HG03103 (cell line): ENCODE data around the gene CYP4F2.
"Not testable (repeated sequence)": the region's sequence is repeated elsewhere in the genome, so short reads cannot be mapped to it uniquely, and the experiment has no call there.

Experiments used
- ATAC-seq: cut with Tn5 transposase; IDR thresholded peaks from one replicate; pipeline ENCODE4 v1.9.1; 2021; ENCODE audit warnings: low read depth; ENCODE audit not compliant: unreplicated experiment

The CYP4F2 gene

GRCh38 chr19:15860522-15860921 lies 37.4 kb downstream of the CYP4F2 start:
- ATAC-seq: no peak

GRCh38 chr19:15859187-15859586 lies 38.7 kb downstream of the CYP4F2 start:
- no peak for ATAC-seq

GRCh38 chr19:15850385-15850784 lies 47.5 kb downstream of the CYP4F2 start:
- ATAC-seq: no peak

- no peak for ATAC-seq
Measured at GRCh38 chr19:15846923-15847322, 51.0 kb downstream of the CYP4F2 start.

GRCh38 chr19:15843894-15844222 lies 54.0 kb downstream of the CYP4F2 start:
- not testable (repeated sequence) for ATAC-seq

GRCh38 chr19:15843203-15843893 lies 54.5 kb downstream of the CYP4F2 start:
- no peak for ATAC-seq

GRCh38 chr19:15841875-15842569 lies 55.9 kb downstream of the CYP4F2 start:
- no peak for ATAC-seq

GRCh38 chr19:15840833-15841232 lies 57.0 kb downstream of the CYP4F2 start:
- no peak for ATAC-seq

- ATAC-seq: not testable (repeated sequence)
Measured at GRCh38 chr19:15839888-15840287, 58.0 kb downstream of the CYP4F2 start.

- no peak for ATAC-seq
Measured at GRCh38 chr19:15838351-15838750, 59.5 kb downstream of the CYP4F2 start.

- no peak for ATAC-seq
Measured at GRCh38 chr19:15837221-15837731, 60.6 kb downstream of the CYP4F2 start.

- ATAC-seq: peak; percentile 89
Measured at GRCh38 chr19:15836330-15837220, 61.3 kb downstream of the CYP4F2 start.

- not testable (repeated sequence) for ATAC-seq
Measured at GRCh38 chr19:15835565-15836329, 62.1 kb downstream of the CYP4F2 start.

GRCh38 chr19:15834232-15834631 lies 63.6 kb downstream of the CYP4F2 start:
- ATAC-seq: not testable (repeated sequence)

- ATAC-seq: no peak
Measured at GRCh38 chr19:15831626-15832025, 66.2 kb downstream of the CYP4F2 start.

- no peak for ATAC-seq
Measured at GRCh38 chr19:15829786-15830185, 68.1 kb downstream of the CYP4F2 start.

GRCh38 chr19:15829306-15829698 lies 68.6 kb downstream of the CYP4F2 start:
- ATAC-seq: no peak

GRCh38 chr19:15828611-15829305 lies 69.1 kb downstream of the CYP4F2 start:
- ATAC-seq: not testable (repeated sequence)

- ATAC-seq: no peak
Measured at GRCh38 chr19:15828121-15828610, 69.7 kb downstream of the CYP4F2 start.
